ENCODE data around the gene INPPL1. TPM values are rescaled to one million over a fixed set of nuclear protein-coding genes. Genes with fewer than 3 reads are reported as not detected.

INPPL1 gene
- total and polyA plus RNA-seq, 12 donors = 50.1 to 146 (median 107) TPM

DNA sequence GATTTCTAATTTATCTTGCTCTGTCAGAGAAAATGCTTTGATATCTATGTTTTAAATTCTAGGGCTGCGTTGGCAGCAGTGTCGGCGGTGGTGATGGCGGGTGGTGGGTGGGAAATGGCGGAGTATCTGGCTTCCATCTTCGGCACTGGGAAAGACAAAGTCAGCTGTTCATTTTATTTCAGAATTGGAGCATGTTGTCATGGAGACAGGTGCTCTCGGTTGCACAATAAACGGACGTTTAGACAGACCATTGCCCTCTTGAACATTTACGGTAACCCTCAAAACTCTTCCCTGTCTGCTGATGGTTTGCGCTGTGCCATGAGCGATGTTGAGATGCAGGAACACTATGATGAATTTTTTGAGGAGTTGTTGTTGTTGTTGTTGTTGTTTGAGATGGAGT lies 55.5 kb downstream of the INPPL1 start:
- Histone ChIP-seq H3K4me1 (no peaks in the 10 kb centered on the region), H3K27me3 (peaks cover 0 to 47% (median 22%) of the 10 kb centered on the region in 7 donors), H3K4me3 (no peak overlapping the region), H3K27ac (no peak overlapping the region), H3K36me3 (no peaks in the 10 kb centered on the region), H3K9me3 (no peaks in the 10 kb centered on the region)
- ATAC-seq = no peak
- TF ChIP-seq, protein P1, sequence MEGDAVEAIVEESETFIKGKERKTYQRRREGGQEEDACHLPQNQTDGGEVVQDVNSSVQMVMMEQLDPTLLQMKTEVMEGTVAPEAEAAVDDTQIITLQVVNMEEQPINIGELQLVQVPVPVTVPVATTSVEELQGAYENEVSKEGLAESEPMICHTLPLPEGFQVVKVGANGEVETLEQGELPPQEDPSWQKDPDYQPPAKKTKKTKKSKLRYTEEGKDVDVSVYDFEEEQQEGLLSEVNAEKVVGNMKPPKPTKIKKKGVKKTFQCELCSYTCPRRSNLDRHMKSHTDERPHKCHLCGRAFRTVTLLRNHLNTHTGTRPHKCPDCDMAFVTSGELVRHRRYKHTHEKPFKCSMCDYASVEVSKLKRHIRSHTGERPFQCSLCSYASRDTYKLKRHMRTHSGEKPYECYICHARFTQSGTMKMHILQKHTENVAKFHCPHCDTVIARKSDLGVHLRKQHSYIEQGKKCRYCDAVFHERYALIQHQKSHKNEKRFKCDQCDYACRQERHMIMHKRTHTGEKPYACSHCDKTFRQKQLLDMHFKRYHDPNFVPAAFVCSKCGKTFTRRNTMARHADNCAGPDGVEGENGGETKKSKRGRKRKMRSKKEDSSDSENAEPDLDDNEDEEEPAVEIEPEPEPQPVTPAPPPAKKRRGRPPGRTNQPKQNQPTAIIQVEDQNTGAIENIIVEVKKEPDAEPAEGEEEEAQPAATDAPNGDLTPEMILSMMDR (IDR thresholded peaks at IDR 0.05) = no peak
- intact Hi-C loops (cut with DNase I) = no loop called here
- 92 to 95% methylated on average over 12 of the region's 12 CpGs for WGBS, 2 donors
- no peak for DNase-seq

DNA sequence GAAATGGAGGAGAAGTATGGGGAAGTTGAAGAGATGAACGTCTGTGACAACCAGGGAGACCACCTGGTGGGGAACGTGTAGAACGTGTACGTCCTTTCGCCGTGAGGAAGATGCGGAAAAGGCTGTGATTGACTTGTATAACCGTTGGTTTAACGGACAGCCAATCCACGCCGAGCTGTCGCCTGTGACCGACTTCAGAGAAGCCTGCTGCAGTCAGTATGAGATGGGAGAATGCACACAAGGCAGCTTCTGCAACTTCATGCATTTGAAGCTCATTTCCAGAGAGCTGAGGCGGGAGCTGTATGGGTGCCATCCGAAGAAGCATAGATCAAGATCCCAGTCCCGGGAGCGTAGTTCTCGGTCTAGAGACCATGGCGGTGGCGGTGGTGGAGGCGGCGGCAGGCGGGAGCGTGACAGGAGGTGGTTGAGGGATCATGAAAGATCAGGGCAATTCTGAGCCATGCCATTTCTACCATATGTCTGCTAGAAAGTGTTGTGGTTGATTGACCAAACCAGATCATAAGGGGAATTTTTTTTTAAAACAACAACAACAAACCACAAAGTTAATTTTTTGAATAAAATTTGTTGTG lies 56.3 kb downstream of the INPPL1 start:
- 92 to 96% methylated on average over 24 of the region's 24 CpGs for WGBS, 2 donors
- H3K9me3 ChIP-seq = no peaks in the 10 kb centered on the region
- no peaks in the 10 kb centered on the region for H3K36me3 ChIP-seq
- H3K27ac ChIP-seq = no peak overlapping the region
- no peak for ATAC-seq
- no peak overlapping the region for H3K4me3 ChIP-seq
- peaks cover 0 to 49% (median 22%) of the 10 kb centered on the region in 7 donors for H3K27me3 ChIP-seq
- DNase-seq = no peak
- no peaks in the 10 kb centered on the region for H3K4me1 ChIP-seq
- TF ChIP-seq, protein P1 (IDR thresholded peaks at IDR 0.05) = no peak
- intact Hi-C loops (cut with DNase I) = no loop called here

DNA sequence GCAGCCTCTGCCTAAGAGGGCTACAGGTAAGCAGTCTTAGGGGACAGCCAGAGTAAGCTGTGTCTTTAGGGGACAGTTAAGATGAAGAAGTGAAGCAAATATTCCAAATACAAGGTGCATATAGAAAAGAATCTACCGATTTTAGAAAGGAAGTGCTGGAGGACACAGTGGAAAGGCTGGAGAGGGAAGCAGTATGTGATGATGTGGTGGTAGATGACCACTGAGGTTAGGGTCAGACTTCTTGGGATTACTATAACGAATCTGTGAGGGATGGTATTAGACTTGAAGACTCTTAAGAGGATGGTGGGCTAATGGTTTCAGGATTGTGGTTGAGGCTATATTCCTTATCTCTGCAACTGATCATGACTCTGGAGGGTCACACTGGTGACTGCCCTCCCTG lies 59.4 kb downstream of the INPPL1 start:
- 65 to 73% methylated on average over 2 of the region's 2 CpGs for WGBS, 2 donors
- ATAC-seq (no peak), DNase-seq (no peak)
- no peak overlapping the region for H3K27ac ChIP-seq
- no peaks in the 10 kb centered on the region for H3K4me1 ChIP-seq
- H3K36me3 ChIP-seq = no peaks in the 10 kb centered on the region
- H3K4me3 ChIP-seq = no peak overlapping the region
- no peaks in the 10 kb centered on the region for H3K9me3 ChIP-seq
- intact Hi-C loops (cut with DNase I) = no loop called here
- H3K27me3 ChIP-seq = peaks cover 0 to 41% (median 22%) of the 10 kb centered on the region in 7 donors
- TF ChIP-seq, protein P1 (IDR thresholded peaks at IDR 0.05) = no peak

DNA sequence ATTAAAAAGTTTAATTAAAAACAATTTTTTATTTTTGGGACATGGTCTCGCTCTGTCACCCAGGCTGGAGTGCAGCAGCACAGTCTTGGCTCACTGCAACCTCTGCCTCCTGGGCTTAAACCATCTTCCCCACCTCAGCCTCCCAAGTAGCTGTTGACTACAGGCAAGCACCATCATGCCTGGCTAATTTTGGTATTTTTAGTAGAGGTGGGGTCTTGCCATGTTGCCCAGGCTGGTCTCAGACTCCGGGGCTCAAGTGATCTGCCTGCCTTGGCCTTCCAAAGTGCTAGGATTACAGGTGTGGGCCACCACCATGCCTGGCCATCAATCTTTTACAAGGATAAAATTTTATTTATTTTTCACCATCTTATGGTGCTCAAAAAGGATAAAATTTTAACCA lies 62.7 kb downstream of the INPPL1 start:
- TF ChIP-seq, protein P1 (IDR thresholded peaks at IDR 0.05) = no peak
- Histone ChIP-seq H3K27ac (no peak overlapping the region), H3K4me1 (no peaks in the 10 kb centered on the region), H3K27me3 (peaks cover 0 to 34% (median 19%) of the 10 kb centered on the region in 7 donors), H3K36me3 (peaks cover 0 to 2% (median 0%) of the 10 kb centered on the region in 9 donors), H3K4me3 (no peak overlapping the region), H3K9me3 (no peaks in the 10 kb centered on the region)
- WGBS, 2 donors = 93 to 95% methylated on average over 2 of the region's 2 CpGs
- no peak for ATAC-seq
- DNase-seq = no peak
- intact Hi-C loops (cut with DNase I) = loop anchor here in 1 of 10 donors (5.0 kb wide), 1 partner anchor 130 kb away; no protein-coding TSS in a partner anchor

Other genes starting within 250 kb of the INPPL1 start
- gene IL18BP, start 225.9 kb upstream of the INPPL1 start, total RNA-seq = 100 to 1,000 TPM in 1 of 10 donors, 1 to 10 TPM in 9; 2.0 to 101 (median 4.2) TPM
- 1 to 10 TPM; 5.0 to 6.5 TPM for gene IL18BP, start 225.9 kb upstream of the INPPL1 start, polyA plus RNA-seq
- gene NUMA1, start 144.2 kb upstream of the INPPL1 start, total RNA-seq = 100 to 1,000 TPM in 2 of 10 donors, 10 to 100 TPM in 8; 60.8 to 117 (median 83.4) TPM
- 100 to 1,000 TPM in 1 of 2 donors, 10 to 100 TPM in 1; 54.1 to 159 TPM for gene NUMA1, start 144.2 kb upstream of the INPPL1 start, polyA plus RNA-seq
- 1 to 10 TPM; 2.3 to 9.1 (median 4.7) TPM for gene LRRC51, start 143.9 kb upstream of the INPPL1 start, total RNA-seq
- 1 to 10 TPM; 2.5 to 2.8 TPM for gene LRRC51, start 143.9 kb upstream of the INPPL1 start, polyA plus RNA-seq
- gene LAMTOR1, start 121.5 kb upstream of the INPPL1 start, total RNA-seq = 100 to 1,000 TPM in 1 of 10 donors, 10 to 100 TPM in 9; 76.5 to 103 (median 81.8) TPM
- 100 to 1,000 TPM in 1 of 2 donors, 10 to 100 TPM in 1; 58.3 to 158 TPM for gene LAMTOR1, start 121.5 kb upstream of the INPPL1 start, polyA plus RNA-seq
- under 1 TPM in 1 of 10 donors, not detected in 9; 0.21 TPM for gene TOMT, start 118.8 kb upstream of the INPPL1 start, total RNA-seq
- gene TOMT, start 118.8 kb upstream of the INPPL1 start, polyA plus RNA-seq = not detected
- gene ANAPC15, start 112.1 kb upstream of the INPPL1 start, total RNA-seq = 10 to 100 TPM; 31.8 to 58.3 (median 46.8) TPM
- gene ANAPC15, start 112.1 kb upstream of the INPPL1 start, polyA plus RNA-seq = 100 to 1,000 TPM in 1 of 2 donors, 10 to 100 TPM in 1; 43.8 to 104 TPM
- gene FOLR3, start 89.0 kb upstream of the INPPL1 start, total RNA-seq = 1 to 10 TPM in 1 of 10 donors, under 1 TPM in 2, not detected in 7; 0.59 to 1.1 (median 0.67) TPM
- under 1 TPM in 1 of 2 donors, not detected in 1; 0.23 TPM for gene FOLR3, start 89.0 kb upstream of the INPPL1 start, polyA plus RNA-seq
- gene FOLR1, start 32.6 kb upstream of the INPPL1 start, total RNA-seq = 1 to 10 TPM in 2 of 10 donors, under 1 TPM in 5, not detected in 3; 0.23 to 1.4 (median 0.59) TPM
- under 1 TPM; 0.16 to 0.37 TPM for gene FOLR1, start 32.6 kb upstream of the INPPL1 start, polyA plus RNA-seq
- 10 to 100 TPM in 7 of 10 donors, 1 to 10 TPM in 3; 7.5 to 84.4 (median 10.8) TPM for gene FOLR2, start 8.0 kb upstream of the INPPL1 start, total RNA-seq
- gene FOLR2, start 8.0 kb upstream of the INPPL1 start, polyA plus RNA-seq = 10 to 100 TPM in 1 of 2 donors, 1 to 10 TPM in 1; 6.8 to 10.8 TPM
- gene PHOX2A, start 19.4 kb downstream of the INPPL1 start, total RNA-seq = not detected
- gene PHOX2A, start 19.4 kb downstream of the INPPL1 start, polyA plus RNA-seq = not detected
- 10 to 100 TPM; 14.9 to 21.2 (median 17.9) TPM for gene CLPB, start 209.8 kb downstream of the INPPL1 start, total RNA-seq
- gene CLPB, start 209.8 kb downstream of the INPPL1 start, polyA plus RNA-seq = 10 to 100 TPM; 13.0 to 13.6 TPM